HG02970 (cell line): ENCODE data around the gene AHCYL2.
"Not testable (repeated sequence)": the region's sequence is repeated elsewhere in the genome, so short reads cannot be mapped to it uniquely, and the experiment has no call there.

Experiments used
- ATAC-seq: cut with Tn5 transposase; IDR thresholded peaks from one replicate; pipeline ENCODE4 v1.9.1; 2021; ENCODE audit warnings: mild to moderate bottlenecking, moderate library complexity, moderate number of reproducible peaks; ENCODE audit not compliant: unreplicated experiment, low FRiP score

Gene AHCYL2

DNA sequence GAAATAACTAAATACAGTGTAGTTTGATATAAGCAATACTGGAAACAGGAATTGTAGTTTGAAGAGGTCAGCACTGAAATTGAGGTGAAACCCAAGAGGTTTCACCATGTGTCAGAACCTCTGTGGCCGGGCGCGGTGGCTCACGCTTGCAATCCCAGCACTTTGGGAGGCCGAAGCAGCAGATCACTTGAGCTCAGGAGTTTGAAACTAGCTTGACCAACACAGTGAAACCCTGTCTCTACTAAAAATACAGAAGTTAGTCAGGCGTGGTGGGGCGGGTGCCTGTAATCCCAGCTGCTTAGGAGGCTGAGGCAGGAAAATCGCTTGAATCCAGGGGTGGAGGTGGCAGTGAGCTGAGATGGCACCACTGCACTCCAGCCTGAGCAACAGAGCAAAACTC lies 13.7 kb downstream of the AHCYL2 start:
- ATAC-seq, result no peak

DNA sequence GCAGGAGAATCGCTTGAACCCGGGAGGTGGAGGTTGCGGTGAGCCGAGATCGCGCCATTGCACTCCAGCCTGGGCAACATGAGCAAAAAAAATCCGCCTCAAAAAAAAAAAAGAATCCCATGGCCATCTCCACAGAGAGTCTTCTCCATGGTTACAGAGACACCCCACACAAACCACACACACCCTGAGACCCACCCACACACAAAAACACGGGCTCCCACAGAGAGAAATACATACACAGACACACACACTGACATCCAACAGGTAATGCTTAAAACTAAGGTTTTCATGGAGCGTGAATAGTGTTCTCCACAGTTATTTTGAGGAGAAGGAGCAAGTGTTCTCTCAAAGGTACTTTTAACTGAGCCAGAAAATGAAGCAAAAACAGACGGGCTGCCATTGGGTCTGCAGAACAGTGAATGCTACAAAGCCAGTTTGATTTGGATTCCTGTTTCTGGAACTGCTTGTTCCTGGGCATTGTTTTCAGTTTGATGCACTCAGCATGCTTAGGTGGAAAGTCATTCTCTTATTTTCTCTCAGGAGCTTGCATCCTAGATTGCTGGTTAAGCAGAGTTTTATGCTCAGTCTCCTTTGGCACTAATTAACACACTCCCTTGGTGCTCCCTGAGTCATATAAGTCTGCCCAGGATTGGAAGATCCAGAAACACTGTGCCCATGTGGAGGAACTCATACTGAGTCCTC lies 15.4 kb downstream of the AHCYL2 start:
- ATAC-seq, result no peak

DNA sequence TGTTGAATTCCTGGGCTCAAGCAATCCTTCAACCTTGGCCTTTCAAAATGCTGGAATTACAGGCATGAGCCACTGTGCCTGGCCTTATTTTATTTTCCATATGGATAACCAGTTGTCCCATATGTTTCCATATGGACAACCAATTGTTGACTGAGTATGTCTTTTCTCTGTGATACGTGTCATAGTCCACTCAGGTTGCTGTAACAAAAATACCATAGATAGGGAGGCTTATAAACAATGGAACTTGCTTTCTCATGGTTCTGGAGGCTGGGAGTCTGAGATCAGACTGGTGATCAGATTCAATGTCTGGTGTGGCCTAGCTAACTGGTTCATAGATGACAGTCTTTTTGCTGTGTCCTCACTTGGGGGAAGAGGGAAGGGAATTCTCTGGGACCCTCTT lies 19.4 kb downstream of the AHCYL2 start:
- no peak for ATAC-seq

DNA sequence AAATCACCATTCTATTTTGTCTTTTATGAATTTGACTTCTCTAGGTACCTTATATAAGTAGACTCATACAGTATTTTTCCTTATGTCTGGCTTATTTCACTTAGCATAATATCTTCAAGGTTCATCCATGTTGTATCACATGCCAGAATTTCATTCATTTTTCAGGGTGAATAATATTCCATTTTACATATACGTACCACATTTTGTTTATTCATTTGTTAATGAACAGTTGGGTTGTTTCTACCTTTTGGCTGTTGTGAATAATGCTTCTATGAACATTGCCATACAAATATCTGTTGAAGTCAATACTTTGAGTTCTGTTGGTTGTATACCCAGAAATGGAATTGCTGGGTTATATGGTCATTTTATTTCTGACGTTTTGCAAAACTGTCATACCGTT lies 20.7 kb downstream of the AHCYL2 start:
- no peak for ATAC-seq

DNA sequence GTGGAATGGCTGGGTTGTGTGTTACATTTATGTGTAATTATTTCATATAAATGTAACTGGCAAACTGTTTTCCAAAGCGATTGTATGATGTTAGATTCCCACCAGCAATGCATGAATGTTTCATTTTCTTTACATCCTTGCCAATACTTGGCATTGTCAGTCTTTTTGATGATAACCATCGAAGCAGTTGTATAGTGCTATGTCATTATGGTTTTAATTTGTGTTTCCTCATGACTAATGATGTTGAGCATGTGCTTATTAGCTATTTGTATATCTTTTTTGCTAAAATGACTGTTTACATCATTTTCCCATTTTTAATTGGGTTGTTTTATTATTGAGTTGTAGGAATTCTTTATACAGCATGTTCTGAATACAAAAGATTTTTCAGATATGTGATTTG lies 22.3 kb downstream of the AHCYL2 start:
- ATAC-seq, result no peak

DNA sequence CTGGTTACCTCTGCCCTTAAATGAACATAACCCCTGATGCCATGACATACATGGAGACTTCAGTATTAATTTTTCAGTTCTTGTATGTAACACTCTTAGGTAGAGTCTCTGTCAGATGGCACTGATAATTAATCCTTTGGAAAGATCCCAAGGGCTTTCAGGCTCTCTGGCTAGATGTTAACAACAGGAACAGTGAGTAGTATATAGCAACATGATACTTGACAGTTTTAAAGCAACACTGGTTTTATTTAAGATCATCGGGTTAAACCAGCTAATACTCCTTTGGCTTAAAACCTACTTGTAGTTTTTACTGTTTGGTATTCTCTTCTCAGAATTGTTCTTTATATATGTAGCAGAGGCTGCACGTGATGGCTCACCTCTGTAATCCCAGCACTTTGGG lies 27.3 kb downstream of the AHCYL2 start:
- ATAC-seq, result no peak

DNA sequence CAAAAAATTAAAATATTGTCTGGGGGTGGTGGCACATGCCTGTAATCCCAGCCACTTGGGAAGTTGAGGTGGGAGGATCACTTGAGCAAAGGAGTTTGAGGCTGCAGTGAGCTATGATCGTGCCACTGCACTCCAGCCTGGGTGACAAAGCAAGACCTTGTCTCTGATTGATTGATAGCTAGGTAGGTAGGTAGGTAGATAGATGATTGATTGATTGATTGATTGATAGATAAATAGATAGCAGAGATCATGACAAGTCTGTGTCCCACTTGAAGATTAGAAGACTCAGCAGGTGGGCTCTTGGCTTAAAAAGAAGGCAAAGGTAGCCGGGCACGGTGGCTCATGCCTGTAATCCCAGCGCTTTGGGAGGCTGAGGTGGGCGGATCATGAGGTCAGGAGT lies 27.8 kb downstream of the AHCYL2 start:
- not testable (repeated sequence) for ATAC-seq

DNA sequence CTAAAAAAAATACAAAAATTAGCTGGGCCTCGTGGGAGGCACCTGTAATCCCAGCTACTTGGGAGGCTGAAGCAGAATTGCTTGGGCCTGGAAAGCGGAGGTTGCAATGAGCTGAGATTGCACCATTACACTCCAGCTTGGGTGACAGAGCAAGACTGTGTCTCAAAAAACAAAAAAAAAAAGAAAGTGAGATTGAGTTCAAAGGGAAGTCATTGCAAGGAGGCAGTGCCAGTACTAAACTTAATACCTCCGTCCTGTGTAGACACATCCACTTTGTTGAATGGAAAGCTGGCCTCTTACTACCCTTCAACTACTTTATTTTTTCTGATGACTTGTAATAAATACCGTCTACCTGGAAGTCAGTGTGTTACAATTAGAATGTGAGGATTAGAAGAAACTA lies 31.0 kb downstream of the AHCYL2 start:
- no peak for ATAC-seq

DNA sequence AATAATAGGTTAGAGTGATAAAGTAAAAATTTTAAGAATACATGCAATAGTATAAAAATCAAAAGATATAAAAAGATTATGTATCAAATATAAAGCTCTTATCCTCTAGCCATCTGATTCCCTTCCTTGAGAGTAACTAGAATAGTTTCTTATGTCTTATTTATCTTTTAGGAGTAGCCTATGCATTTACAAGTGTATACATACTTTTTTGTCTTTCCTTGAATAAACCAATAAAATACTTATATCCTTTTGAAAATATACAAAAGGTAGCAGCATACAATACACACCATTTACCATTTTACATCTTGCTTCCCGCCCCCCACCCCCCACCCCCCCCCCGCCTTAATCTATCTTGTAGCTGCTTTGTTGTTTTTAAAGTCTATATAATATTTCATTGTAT lies 31.4 kb downstream of the AHCYL2 start:
- no peak for ATAC-seq

DNA sequence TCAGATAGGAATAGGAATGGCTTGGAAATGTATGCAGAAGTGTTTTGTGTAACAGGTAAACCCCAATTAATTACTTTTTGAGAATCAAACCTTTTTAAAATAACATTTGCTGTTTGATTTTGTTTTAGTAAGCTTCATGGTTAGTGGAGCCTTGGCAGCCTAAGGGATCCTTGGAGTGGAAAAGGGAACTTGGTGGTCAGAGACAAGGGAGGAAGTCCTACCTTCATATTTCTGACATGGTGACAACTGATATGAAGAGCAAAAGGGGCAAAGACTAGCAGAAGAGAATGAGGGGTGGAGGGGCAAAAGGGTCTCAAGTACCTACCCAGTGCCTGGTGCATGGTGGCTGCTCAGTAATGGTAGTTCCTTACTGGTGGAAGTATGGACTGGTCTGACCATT lies 32.3 kb downstream of the AHCYL2 start:
- ATAC-seq, result no peak

DNA sequence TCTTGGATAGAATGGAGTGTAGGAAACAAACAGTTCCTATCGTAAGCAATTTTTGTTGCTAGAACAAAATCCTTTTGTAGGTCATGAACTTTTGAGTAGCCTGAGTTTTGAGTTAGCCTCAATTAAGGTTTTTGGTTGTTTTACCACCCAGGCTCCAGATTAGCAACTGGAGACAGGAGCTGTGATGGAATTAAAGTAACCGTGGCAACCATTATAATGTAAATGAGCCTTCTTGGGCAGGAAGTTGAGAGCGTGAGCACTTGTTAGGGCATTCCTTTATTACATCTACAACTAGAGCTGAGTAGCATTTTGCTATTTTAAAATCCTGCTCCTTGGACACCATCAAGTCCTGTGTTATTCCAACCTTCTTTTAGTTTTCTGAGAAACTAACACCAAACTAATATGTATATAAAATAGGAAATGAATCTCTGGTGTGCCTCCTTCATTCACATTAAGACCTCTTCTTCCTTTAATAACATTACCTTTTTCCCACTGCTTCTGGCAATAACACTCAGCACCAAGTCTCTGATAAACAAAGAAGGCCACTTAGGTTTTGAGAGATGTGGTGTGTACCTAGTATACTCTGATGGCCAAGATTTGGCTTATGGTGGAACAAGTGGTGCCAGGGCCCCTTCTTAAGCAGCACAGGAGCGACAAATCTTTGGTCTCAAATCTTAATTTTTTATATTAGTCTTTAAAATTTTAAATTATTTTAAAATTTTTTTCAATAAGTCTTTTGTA lies 34.0 kb downstream of the AHCYL2 start:
- no peak for ATAC-seq

DNA sequence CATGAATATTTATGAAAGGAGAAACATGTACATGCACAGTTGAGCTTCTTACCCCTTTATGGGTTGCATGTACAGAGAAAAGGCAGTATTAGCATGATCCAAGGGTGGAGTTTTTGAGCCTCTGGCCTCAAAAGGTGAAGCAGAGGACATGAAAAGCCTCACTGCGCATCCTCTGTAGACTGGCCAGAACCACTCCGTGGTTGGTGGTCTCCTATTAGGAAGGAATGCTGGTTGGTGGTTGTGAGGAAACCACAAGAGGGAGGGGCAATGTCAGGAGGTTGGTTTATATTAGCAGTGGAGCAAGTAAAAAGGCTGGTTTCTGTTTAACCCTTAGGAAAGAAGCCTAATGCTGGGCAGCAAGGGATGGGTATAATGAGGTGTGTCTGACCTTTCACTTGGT lies 37.5 kb downstream of the AHCYL2 start:
- no peak for ATAC-seq

DNA sequence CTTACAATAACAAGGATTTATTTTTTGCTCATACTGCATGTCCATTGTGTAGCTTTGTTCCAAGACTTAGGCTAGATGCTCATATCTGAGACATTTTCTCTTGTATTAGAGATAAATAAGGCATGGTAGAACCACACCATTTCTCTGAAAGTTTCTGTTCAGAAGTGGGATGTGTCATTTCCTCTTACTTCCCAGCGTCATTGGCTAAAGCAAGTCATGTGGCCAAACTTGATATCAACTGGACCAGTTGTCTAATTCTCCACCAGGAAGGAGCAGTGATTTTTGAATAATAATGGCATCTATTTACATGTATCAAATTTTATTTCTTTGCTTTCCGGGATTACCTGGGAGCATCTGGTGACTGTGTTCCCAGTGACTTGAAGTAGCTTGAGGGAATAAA lies 38.3 kb downstream of the AHCYL2 start:
- ATAC-seq, result no peak

DNA sequence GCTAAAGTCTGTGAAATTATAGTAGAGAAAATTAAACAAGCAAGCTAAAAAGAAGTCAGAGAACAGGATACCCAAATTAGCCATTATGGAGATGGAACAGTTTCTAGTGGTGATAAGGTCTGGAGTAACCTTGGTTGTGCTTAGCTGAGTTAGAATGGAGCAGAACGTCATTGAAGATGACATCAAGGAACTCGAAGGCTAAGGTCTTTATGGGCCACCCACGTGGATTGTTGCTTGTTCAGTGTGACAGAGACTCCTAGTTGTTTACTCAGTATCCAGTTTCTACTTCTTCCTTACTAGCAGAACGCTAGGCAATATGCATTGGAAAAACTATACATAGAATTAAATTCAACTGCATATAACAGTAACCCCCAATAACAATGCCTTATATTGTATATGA lies 39.7 kb downstream of the AHCYL2 start:
- no peak for ATAC-seq

DNA sequence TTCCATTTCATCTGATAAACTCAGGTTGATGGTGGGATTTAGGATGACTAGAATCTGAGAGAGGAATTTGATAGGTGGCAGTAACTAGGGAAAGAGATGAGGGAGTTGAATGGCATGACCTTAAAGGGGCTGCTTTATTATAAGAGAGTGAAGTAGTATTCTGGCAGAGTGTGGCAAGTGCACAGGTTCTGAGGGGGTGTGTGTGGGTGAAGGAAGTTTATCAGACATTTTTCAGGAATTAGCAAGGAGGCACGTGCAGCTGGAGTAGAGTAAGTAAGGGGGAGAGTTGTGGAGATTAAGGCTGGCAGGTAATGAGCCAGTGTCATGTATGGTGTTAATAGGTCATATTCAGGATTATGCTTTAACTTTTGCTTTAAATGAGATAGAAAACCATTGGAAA lies 40.5 kb downstream of the AHCYL2 start:
- ATAC-seq, result no peak

DNA sequence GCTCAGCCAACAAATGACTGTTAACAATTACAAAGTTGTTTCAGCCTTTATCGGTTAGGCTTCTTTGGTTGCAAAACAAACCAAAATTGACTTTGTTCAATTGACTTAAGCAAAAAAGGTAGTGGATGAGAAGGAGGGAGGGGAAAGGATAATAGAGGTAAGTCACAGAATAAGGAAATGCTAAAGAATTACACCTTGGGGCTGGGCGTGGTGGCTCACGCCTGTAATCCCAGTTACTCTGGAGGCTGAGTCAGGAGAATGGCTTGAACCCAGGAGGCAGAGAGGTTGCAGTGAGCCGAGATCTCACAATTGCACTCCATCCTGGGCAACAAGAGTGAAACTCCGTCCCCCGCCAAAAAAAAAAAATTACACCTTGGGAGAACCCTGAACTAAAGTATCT lies 41.4 kb downstream of the AHCYL2 start:
- ATAC-seq, result no peak

DNA sequence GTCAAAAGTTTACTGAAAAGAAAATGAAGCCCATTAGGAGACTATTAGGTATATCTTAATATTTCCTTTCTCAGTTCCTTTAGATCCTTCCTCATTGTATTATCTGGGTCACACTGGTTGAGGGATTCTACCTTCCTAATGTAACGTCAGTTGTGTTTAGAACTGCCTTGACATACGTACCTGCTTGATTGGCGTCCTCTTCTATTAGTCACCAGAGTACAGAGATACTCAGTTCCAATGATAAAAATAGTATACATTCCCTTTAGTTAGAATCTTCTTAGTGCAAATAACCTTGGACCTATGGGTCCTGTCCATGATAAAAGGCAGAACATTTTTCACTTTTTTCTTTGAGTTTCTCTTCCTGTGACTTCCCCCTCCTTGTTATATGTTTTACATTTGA lies 45.2 kb downstream of the AHCYL2 start:
- ATAC-seq, result no peak

DNA sequence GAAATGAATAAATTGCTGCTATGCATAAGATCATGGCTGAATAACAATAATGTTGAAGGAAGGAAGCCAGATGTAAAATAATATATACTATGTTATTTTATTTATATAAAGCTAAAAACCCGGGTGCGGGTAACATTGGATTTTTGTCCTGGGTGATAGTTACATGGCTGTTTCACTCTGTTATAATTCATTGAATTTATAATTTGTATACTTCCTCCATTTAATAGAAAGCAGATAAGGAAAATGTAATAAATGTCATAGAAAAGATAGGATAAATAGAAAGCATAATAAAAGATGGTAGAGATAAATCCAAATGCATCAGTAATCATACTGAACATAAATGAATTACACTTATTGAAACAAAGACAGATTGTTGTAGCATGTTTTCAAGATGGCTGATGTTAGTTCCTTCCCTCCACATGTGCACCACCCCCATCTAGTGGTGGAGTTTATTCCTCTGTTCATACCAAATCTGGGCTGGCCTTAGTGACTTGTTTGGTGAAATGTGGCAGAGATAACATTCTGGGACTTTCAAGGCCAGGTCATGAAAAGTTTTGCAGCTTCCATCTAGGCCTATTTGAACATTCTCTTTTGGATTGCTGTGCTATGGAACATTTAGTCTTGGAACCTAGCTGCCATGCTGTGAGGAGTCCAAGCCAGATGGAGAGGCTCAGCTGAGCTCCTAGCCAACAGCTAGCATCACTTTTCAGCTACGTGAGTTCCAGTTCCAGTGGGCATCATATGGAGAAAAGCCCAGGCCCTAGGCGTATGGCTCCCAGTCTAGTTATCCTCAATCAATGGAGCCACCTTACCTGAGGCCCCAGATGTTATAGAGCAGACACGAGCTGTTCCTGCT lies 46.9 kb downstream of the AHCYL2 start:
- ATAC-seq, result no peak

DNA sequence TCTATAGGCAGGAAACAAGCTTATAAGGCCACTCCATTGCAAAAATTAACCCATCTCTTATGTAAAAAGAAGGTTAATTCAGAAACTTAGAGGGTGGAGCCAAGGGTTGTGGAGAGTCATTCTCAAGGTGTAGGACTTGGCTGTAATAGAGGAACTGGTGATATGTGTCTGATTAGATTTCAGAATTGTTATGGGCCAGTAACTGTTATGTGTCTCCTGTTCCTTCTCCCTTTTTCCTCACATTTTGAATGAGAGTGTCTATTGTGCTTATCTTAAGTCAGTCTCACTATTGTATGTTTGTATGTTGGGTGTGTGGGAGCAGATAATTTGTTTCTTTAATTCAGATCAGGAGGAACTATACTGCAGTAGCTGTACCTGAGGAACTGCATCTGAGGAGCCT lies 49.1 kb downstream of the AHCYL2 start:
- ATAC-seq, result no peak

DNA sequence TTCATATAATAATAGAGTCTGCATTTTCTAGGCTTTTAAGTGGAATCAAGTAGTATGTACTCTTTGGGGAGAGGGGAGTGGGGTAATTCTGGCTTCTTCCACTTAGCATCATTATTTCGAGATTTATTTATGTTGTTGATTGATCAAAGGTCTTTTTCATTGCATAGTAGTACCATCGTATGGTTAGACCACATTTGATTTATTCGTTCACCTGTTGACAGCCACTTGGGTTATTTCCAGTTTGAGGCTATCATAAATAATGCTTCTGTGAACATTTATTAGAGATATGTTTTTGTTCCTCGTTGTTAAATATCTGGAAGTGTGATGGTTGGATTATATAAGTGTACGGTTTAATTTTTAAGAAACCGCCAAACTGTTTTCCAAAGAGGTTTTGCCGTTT lies 52.8 kb downstream of the AHCYL2 start:
- no peak for ATAC-seq

DNA sequence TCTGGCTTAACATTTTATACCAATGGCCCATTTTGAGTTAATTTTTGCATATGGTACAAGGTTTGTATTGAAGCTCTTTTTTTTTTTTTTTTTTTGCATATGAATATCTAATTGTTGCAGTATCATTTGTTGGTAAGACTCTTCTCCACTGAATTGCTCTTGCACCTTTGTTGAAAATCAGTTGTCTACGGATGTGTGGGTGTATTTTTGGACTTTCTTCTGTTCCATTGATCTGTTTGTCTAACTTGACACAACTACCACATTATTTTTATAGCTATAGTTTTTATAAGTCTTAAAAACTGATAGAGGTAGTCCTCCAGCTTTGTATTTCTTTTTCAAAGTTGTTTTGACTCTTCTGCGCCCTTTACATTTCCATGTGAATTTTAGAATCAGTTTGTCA lies 53.9 kb downstream of the AHCYL2 start:
- no peak for ATAC-seq
